ENCODE data around the gene OVAAL. TPM values are rescaled to one million over a fixed set of nuclear protein-coding genes. Genes with fewer than 3 reads are reported as not detected.

The OVAAL gene
- total and polyA plus RNA-seq, 9 of the 15 experiments (the other 6 are each of a cell fraction or from before 2014, with no cell fraction given): 0.04 to 0.18 (median 0.08) TPM; not detected in 4

GRCh38 chr1:180603223-180603849, 44.6 kb downstream of the OVAAL start (continued):
- TF ChIP-seq ZBTB11 (CRISPR knock-in tag; IDR thresholded peaks at IDR 0.05): no peak
- TF ChIP-seq BRCA1 (IDR thresholded peaks at IDR 0.05): no peak
- TF ChIP-seq BRCA1 (CRISPR knock-in tag; IDR thresholded peaks at IDR 0.05): no peak
- TF ChIP-seq TSHZ1 (CRISPR knock-in tag; IDR thresholded peaks at IDR 0.05): no peak
- no peak for TF ChIP-seq CHCHD3 (CRISPR knock-in tag; IDR thresholded peaks at IDR 0.05)
- TF ChIP-seq OTX1 (CRISPR knock-in tag; IDR thresholded peaks at IDR 0.05): no peak
- no peak for TF ChIP-seq KDM4B (IDR thresholded peaks at IDR 0.05; ENCODE audit: borderline replicate concordance in 2 of 2, low read depth in 1 of 2)
- TF ChIP-seq ZNF143 (CRISPR knock-in tag; IDR thresholded peaks at IDR 0.05): no peak
- no peak for TF ChIP-seq SMC3 (conservative IDR thresholded peaks at IDR 0.05; ENCODE audit: insufficient read depth, low read depth, low read length)
- peak; percentile 66; the same call in 1 of the 2 replicates for TF ChIP-seq NCOR1 (IDR thresholded peaks at IDR 0.05)
- TF ChIP-seq ID3 (CRISPR knock-in tag; IDR thresholded peaks at IDR 0.05): no peak
- no peak for TF ChIP-seq ID3 (tag; IDR thresholded peaks at IDR 0.05)
- TF ChIP-seq RAD21 (CRISPR knock-in tag; conservative IDR thresholded peaks at IDR 0.05 in 1 of 2, IDR thresholded peaks at IDR 0.05 in 1 of 2): 0 out of 4 replicates have a peak, but pooled peaks of 1 of the 2 experiments have one; percentile 16
- TF ChIP-seq DDX20 (tag; IDR thresholded peaks at IDR 0.05; ENCODE audit: low read depth): no peak
- no peak for TF ChIP-seq ELK3 (CRISPR knock-in tag; IDR thresholded peaks at IDR 0.05)
- peak; percentile 63; the same call in 1 of the 2 replicates for TF ChIP-seq STAT5A (IDR thresholded peaks at IDR 0.05; ENCODE audit: borderline replicate concordance, low read length)
- TF ChIP-seq ILK (tag; IDR thresholded peaks at IDR 0.05; ENCODE audit: borderline replicate concordance, low read depth): no peak
- peak in 1 of 2 experiments; percentile 46; a peak in 2 of 4 replicates for TF ChIP-seq RCOR1 (IDR thresholded peaks at IDR 0.05; ENCODE audit: borderline replicate concordance in 1 of 2, low read depth in 2 of 2, low read length in 2 of 2)
- no peak for TF ChIP-seq CAMTA2 (CRISPR knock-in tag; conservative IDR thresholded peaks at IDR 0.05)
